ENCODE measurements around the gene CELF2.

Gene CELF2

DNA sequence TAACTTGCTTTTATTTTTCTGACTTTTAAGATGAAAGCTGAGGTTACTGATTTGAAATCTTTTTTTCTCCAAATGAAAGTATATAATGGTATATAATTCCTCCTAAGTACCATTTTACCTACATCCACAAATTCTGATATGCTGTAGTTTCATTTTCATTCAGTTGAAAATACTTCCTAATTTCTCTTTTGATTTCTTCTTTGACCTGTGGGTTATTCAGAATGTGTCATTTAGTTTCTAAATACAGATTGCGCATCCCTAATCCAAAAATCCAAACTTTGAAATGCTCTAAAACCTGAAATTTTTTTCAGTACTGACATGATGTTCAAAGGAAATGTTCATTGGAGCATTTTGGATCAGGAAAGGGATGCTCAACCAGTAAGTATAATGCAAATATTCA is 168.7 kb downstream of the CELF2 start:
- DNase-seq (ENCODE audit: low read depth) = no peak
- H3K4me3 ChIP-seq (ENCODE audit: low read depth, low read length) = no peak overlapping the region
- no peak for TF ChIP-seq CTCF (IDR thresholded peaks at IDR 0.05; ENCODE audit: low read depth, low read length, missing control alignments)
- in situ Hi-C loops (cut with HindIII; ENCODE audit: low sequenced_read_pairs) = no loop called here

- no peak overlapping the region for H3K4me3 ChIP-seq (ENCODE audit: low read depth, low read length)
- in situ Hi-C loops (cut with HindIII; ENCODE audit: low sequenced_read_pairs) = no loop called here
- DNase-seq (ENCODE audit: low read depth) = no peak
- TF ChIP-seq CTCF (IDR thresholded peaks at IDR 0.05; ENCODE audit: low read depth, low read length, missing control alignments) = no peak
Measured at GRCh38 chr10:11189582-11190376, 172.1 kb downstream of the CELF2 start.

DNA sequence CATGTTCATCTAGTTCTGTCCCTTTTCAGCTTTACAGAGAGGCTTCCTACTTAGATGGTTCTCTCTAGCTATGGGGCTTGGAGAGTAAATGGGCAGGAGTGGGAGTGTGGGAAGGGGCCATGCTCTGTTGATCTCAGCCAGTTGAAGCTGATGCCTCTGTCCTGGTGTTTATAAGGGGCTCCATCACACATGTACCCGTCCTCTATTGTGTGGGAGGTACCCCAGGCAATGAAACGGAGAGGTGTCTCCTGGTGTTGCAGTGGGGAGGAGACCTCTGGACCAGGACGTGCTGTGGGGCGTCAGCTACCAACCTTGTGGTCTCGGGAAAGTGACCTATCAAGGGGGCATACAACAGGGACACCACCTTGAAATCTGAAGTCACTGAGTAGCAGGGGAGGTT is 173.5 kb downstream of the CELF2 start:
- in situ Hi-C loops (cut with HindIII; ENCODE audit: low sequenced_read_pairs) = no loop called here
- DNase-seq (ENCODE audit: low read depth) = no peak
- TF ChIP-seq CTCF (IDR thresholded peaks at IDR 0.05; ENCODE audit: low read depth, low read length, missing control alignments) = no peak
- no peak overlapping the region for H3K4me3 ChIP-seq (ENCODE audit: low read depth, low read length)

- no peak for DNase-seq (ENCODE audit: low read depth)
- TF ChIP-seq CTCF (IDR thresholded peaks at IDR 0.05; ENCODE audit: low read depth, low read length, missing control alignments) = no peak
- H3K4me3 ChIP-seq (ENCODE audit: low read depth, low read length) = no peak overlapping the region
- in situ Hi-C loops (cut with HindIII; ENCODE audit: low sequenced_read_pairs) = no loop called here
Measured at GRCh38 chr10:11191678-11192077, 174.0 kb downstream of the CELF2 start.

- no peak for TF ChIP-seq CTCF (IDR thresholded peaks at IDR 0.05; ENCODE audit: low read depth, low read length, missing control alignments)
- no peak for DNase-seq (ENCODE audit: low read depth)
- in situ Hi-C loops (cut with HindIII; ENCODE audit: low sequenced_read_pairs) = no loop called here
- H3K4me3 ChIP-seq (ENCODE audit: low read depth, low read length) = no peak overlapping the region
Measured at GRCh38 chr10:11192304-11193000, 174.8 kb downstream of the CELF2 start.

DNA sequence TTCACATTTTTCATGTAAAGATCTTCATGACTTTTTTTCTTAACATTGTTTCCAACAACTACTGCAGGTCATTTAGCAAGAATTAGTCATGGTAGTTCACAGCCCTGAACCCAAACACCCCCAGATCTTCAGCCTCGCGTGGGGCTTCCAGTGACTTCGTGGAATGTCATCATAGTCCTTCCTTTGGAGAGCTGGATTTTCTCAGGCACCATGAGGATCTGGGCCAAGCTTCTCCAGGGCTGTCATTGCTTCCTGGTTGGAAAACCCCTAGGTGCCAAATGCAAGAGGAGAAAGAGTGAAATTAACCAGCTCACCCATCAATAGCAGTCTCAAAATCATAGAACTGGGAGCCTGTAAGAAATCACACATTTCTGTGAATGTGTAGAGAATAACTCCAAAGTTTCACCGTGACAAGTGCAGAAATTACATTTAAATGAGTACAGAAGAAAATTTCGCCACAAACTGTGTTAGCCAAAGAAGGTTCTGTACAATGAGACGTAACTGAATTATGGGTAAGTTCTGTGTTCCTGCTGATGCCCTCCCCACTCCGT is 175.4 kb downstream of the CELF2 start:
- no peak overlapping the region for H3K4me3 ChIP-seq (ENCODE audit: low read depth, low read length)
- DNase-seq (ENCODE audit: low read depth) = no peak
- in situ Hi-C loops (cut with HindIII; ENCODE audit: low sequenced_read_pairs) = no loop called here

More for the DNA sequence above, 175.4 kb downstream of the CELF2 start:
- no peak for TF ChIP-seq CTCF (IDR thresholded peaks at IDR 0.05; ENCODE audit: low read depth, low read length, missing control alignments)
